ENCODE results near the gene TTC7B.

DNA sequence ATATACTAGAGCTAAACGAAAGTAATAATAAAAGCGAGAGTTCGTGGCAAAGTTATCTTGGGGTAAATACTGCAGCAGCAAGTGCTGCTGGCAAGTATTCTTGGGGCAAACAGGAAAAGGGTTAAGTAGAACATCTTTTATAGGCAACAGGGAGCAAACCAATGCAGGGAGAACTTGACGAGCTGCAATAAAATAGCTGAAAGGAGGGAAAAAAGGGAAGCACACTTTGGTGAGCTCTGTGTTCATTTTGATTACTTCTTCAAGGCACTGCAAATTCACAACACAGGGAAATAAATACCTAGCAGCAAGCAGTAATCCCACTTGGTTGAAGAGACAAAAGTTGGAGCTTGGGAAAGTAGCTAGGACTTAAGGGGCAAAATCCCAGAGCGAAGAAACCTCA lies 42.3 kb upstream of the TTC7B start:
- TF ChIP-seq, protein P1, sequence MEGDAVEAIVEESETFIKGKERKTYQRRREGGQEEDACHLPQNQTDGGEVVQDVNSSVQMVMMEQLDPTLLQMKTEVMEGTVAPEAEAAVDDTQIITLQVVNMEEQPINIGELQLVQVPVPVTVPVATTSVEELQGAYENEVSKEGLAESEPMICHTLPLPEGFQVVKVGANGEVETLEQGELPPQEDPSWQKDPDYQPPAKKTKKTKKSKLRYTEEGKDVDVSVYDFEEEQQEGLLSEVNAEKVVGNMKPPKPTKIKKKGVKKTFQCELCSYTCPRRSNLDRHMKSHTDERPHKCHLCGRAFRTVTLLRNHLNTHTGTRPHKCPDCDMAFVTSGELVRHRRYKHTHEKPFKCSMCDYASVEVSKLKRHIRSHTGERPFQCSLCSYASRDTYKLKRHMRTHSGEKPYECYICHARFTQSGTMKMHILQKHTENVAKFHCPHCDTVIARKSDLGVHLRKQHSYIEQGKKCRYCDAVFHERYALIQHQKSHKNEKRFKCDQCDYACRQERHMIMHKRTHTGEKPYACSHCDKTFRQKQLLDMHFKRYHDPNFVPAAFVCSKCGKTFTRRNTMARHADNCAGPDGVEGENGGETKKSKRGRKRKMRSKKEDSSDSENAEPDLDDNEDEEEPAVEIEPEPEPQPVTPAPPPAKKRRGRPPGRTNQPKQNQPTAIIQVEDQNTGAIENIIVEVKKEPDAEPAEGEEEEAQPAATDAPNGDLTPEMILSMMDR (IDR thresholded peaks at IDR 0.05) = no peak
- TF ChIP-seq POLR2A (IDR thresholded peaks at IDR 0.05) = no peak
